Cardiac septum (tissue), 1 donor: ENCODE data around the gene TSPAN4. TPM values are rescaled to one million over a fixed set of nuclear protein-coding genes. Genes with fewer than 3 reads are reported as not detected.

ENCODE experiments used
- DNase-seq: peaks from one replicate; pipeline ENCODE4 v3.0.0-alpha.2; 2020; ENCODE audit warnings: low spot score
- intact Hi-C: fragments of 100-400 bp; cut with DNase I; formaldehyde crosslinking; loops from one replicate; pipeline ENCODE4 v1.14.0; 2022
- long read RNA-seq: library from polyadenylated mRNA; unstranded; transcript quantifications from one replicate; pipeline ENCODE4 v2.0.0, GENCODE V29; 2021
- total RNA-seq: library from RNA; stranded (reverse); fragmentation: NEBNext Ultra II Directional; extraction: Animal tissue kit (Norgen Biotek cat#: 25700); gene quantifications from one replicate; pipeline ENCODE4 v1.2.1, GENCODE V29; 2021
- donor health status: DM: no; HTN: no; CAD: no.

The TSPAN4 gene
- total RNA-seq, result 27.9 TPM
- long read RNA-seq, transcript TSPAN4-203 (9 exons, 1,423 nt), result major isoform, 25 of 69 reads
- long read RNA-seq, transcript TSPAN4-205 (9 exons, 1,426 nt), result minor isoform, 10 of 69 reads
- long read RNA-seq, partial matches to known transcripts, result 10 of 69 reads
- long read RNA-seq, other reads (novel, unspliced or antisense), result 22 of 69 reads

DNA sequence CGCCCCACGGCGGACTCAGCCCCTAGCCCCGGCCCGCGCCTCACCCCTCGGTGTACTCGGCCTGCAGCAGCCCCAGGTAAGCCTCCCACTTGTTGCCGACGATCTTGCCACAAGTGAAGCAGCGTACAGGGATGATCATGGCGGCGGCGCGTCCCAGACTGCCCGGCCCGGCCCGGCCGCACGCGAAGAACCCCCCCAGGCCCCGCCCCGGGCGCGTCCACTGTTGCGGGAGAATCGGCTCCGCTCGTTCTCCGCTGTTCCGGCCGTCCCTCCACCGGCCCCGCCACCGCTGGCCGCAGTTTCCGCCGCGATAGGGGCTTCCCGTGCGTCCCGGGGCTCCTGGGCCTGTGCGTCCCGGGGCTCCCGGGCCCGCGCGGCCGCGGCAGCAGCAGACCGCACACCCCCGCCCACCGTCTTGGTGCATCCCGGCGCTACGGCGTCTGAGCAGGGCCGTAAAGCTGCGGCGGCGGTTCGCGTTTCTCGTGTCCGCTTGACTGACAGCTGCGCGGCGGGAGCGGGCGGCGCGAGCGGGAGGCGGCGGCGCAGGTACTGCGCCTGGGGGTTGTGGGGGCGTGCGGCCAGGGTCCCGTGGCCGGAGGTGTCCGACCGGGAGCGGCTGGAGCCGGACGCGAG, at the start of gene TSPAN4, which contains the start of gene POLR2L:
TSS of gene TSPAN4 (plus strand) at position 483 of the 633 bp plus-strand sequence. CDS start 7,453 bp downstream, outside the sequence.
TSS of gene POLR2L (minus strand) at position 160 of the 633 bp plus-strand sequence. CDS start at position 139, 21 bp downstream.
- DNase-seq, result peak; percentile 95
- intact Hi-C loops, result loop anchor here (5.0 kb wide), 1 partner anchor 35 kb away; the partner anchor contains the start of genes PIDD1 and RPLP2

- intact Hi-C loops, result no loop called here
- no peak for DNase-seq
Observed at GRCh38 chr11:792873-793272, 49.8 kb upstream of the TSPAN4 start.

- intact Hi-C loops, result no loop called here
- DNase-seq, result no peak
Observed at GRCh38 chr11:793556-793955, 49.1 kb upstream of the TSPAN4 start.

GRCh38 chr11:794013-794765, 48.5 kb upstream of the TSPAN4 start:
- DNase-seq, result no peak
- intact Hi-C loops, result no loop called here

DNA sequence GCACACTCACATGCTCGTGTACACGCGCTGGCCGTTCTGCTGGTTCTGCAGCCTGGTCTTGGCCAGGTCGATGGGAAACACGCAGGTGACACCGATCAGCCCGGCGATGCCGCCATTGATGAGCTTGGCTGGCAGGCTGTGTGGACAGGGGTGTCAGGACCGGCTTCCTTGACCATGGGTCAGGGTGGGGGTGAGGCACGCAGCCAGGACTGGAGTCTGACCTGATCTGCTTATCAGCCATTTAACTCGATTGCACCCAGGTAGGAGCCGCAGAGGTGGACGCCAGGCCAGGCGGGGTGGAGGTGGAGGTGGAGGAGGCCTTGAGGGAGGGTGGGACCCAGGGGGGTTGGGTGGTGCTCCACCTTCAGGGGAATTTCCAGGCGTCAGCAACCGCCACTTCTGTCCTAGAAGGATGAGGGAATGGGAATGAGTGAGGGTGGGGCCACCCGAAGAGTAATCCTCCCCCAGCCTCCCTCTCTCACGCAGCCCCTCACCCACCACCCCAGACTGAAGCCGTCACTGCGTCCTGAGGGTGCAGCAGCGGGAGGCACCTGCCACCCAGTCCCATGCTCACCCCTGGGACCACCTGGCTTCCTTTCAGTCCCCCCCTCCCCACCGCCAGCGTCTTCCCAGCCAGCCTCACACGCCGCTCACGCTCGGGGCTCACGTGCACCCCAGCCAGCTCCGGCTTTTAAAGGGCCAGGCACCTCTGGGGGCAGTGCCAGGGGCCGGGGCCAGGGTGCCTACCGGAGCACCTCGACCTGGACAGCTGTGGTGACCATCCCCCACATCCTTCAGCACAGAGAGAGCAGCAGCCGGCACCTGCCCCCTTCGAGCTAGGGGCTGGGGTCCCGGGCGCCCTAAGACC, 47.7 kb upstream of the TSPAN4 start:
- intact Hi-C loops, result no loop called here
- DNase-seq, result no peak

DNA sequence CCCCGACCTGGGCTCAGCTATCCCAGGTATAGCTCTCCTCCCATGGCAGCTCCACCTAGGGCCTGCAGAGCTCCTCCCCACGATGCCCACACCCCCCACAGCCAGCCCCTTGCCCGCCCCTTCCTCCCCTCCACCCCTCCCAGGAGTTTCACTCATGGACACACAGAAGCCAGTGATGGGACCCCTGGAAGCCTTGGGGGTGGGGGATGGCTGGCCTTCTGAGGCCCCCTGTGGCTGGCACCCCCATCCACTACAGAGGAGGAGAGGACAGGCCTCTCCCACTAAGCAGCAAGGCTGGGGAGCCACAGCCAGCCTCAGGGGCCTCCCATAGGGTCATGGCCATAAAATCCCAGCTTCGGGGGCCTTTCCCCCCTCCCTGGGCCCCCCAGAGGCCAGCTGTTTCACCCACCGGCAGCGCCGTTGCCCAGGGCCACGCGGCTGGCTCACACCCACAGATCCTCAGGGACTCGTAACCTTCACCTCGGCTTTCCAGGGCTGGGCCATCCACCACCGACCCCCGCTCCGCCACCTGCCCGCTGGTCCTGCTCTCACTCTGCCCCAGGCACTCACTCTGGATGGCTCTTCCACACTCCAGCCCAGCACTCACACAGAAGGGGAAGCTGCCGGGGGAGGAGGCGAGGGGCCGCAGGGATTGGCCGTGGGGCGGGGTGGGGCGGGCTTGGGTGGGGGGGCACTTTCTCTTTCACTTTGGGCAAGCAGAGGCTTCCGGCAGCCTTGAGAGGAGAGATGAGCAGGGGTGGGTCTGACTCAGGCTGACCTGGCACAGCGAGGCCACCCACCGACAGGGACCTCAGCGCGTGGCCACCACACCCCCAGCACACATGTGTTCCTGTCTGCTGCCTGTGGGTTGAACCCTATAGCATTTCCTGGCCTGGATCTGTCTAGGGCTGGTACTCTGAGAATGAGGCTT, 46.8 kb upstream of the TSPAN4 start:
- intact Hi-C loops, result no loop called here
- DNase-seq, result no peak

GRCh38 chr11:796565-797295, 45.9 kb upstream of the TSPAN4 start:
- intact Hi-C loops, result no loop called here
- DNase-seq, result no peak

- DNase-seq, result no peak
- intact Hi-C loops, result no loop called here
Observed at GRCh38 chr11:797296-798092, 45.2 kb upstream of the TSPAN4 start.

DNA sequence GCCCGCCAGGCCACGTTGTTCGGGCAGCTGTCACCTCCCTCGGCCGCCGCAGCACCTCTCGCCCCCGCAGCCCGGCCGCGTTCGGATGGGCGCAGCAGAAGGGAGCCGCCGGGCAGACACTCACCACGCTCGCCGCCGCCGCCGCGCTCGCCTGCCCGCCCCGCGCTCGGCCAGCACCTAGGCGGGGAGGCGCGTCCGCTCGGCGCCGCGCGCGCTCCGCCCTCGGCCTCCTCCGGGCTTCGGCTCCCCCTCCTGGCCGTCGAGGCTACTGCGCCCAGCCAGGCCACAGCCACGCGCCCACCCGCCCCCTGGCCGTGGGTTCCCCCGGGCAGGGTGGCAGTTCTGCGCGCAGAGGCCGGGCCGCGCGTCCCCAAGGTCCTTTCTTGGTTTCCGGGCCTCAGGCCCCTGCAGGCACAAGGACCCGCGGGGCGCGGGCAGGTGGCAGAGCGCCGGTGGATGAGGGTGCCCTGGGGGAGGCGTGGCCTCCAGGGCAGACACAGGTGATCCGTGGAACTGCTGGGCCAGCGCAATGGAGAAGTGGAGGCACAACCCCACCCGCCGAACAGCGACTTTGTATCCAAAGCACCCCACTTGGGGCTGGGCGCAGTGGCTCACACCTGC, 44.4 kb upstream of the TSPAN4 start, which contains the start of gene SLC25A22:
TSS of gene SLC25A22 (minus strand) at position 189 of the 621 bp plus-strand sequence. CDS start 3,275 bp downstream, outside the sequence.
- intact Hi-C loops, result no loop called here
- DNase-seq, result peak; percentile 91

DNA sequence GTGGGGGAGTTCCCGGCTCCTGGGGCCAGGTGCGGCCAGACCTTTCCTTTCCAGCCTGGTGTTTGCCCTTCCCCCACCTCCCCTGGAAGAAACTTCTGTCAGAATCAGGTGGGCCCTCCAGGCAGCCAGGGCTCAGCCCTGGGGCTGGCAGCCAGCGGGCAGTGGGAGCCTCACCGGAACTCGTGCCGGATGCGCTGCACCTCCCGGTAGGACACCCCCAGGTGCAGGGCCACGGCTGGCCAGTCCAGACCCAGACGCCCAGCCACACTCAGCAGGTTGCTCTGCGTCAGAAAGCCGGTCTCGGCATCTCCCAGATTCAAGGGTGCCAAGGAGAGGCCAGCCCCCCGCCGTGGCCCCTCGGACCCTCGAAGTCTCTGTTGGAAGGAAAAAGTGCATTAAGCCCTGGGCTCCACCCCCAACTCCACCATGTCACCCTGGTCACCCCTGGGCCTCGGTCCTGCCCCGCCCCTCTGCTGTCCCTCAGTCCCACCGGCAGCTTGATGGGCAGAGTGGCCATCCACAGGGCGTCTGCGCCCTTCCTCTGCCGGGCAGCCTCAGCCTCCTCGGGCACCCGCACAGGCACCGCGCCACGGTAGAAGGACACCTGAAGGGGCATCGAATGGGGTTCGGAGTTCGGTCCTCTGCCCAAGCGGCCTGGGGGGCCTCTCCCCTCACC, 42.9 kb upstream of the TSPAN4 start:
- intact Hi-C loops, result no loop called here

DNA sequence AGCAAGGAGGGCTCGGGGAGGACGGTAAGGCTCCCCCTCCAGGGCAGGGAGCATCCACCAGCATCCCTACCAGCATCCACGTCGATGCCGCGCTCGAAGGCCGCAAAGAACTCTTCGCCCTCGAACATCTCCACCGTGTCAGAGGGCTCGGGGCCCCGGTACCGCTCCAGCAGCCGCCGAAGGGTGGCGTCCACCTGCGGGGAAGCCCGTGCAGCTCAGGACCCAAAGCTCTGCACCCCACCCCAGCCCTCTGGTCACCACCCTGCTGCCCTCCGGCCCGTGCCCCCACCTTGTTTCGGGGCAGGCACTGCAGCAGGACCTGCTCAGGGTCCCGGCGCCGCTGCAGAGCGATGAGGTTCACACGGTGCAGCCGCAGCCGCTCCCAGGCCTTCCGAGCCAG, 42.2 kb upstream of the TSPAN4 start:
- intact Hi-C loops, result no loop called here
- no peak for DNase-seq

More for the DNA sequence above, 42.9 kb upstream of the TSPAN4 start:
- no peak for DNase-seq

GRCh38 chr11:801097-801780, 41.4 kb upstream of the TSPAN4 start:
- DNase-seq, result no peak
- intact Hi-C loops, result no loop called here

DNA sequence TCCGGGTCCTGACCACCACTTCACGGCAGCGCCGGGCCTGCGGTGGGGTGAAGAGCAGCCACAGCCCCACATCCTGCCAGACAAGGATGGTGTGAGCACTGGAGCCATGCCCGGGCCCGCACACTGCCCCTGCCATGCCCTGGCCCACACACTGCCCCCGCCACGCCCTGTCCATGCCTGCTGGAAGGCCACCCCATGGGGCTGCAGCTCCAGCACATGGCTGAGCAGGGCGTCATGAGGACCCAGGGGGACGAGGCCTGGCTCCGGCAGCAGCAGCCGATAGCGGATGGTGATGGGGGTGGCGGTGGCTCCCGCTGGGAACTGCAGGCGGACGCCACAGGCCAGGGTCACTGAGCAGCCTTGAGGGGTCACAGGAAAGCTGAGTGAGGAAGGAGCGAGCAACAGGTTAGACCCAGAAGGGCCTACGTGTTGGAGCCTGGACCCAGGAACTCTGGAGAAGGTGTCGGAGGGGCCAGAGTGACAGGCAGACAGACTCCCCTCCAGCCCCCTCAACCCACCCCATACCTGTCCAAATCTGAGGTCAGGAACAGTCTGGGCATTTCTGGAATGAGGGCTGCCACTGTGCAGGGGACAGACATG, 40.5 kb upstream of the TSPAN4 start:
- DNase-seq, result no peak
- intact Hi-C loops, result no loop called here

DNA sequence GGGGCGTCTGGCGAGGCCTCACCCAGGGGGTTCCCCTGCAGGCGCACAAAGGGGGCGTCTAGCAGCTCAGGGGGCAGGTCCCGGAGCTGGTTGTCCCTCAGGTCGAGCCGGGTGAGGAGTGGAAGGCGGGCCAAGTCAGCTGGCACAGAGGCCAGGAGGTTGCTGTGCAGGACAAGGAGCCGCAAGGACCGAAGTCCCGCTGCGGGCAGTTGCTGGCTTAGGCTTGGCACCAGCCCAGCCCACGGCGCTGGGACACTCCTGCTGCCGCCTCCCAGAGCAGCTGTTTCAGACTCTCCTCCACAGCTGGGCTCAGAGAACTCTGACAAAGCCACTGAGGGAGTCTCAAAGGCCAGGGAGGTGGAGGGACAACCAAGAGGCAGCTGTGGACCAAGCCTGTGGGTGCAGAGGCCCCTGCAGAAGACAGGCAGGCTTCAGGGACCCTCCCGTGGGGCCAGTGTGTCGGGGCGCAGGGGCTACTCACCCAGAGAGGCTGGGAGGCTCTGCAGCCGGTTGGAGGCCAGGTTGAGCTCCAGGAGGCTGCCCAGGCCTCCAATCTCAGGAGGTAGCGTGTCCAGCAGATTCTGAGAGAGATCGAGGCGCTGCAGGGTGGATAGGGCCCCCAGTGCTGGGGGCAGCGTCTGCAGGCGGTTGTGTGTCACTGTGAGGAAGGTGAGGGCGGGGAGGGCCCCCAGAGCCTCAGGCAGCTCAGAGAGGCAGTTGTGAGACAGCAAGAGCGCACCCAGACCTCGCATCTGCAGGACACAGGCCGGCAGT, 39.8 kb upstream of the TSPAN4 start:
- DNase-seq, result no peak
- intact Hi-C loops, result no loop called here

GRCh38 chr11:803467-803742, 39.2 kb upstream of the TSPAN4 start:
- no peak for DNase-seq
- intact Hi-C loops, result no loop called here
